SK-N-MC (cell line): ENCODE measurements around the gene ACER2.

ENCODE experiments used
- EZH2 ChIP-seq: fragments of 200-600 bp; sonication (generic); IDR thresholded peaks from one replicate; pipeline ENCODE4 v1.6.1; 2017; ENCODE audit warnings: antibody characterized with exemption
- FOXP2 ChIP-seq: optimal IDR thresholded peaks from 2 replicates; pipeline ENCODE3; 2011; ENCODE audit warnings: mild to moderate bottlenecking, moderate library complexity; ENCODE audit not compliant: insufficient read depth; ENCODE audit errors: extremely low read length, control extremely low read depth
- POLR2AphosphoS5 ChIP-seq: IDR thresholded peaks from 2 replicates; pipeline ENCODE4 v1.6.1; 2012; ENCODE audit warnings: mild to moderate bottlenecking, low read depth, low read length, borderline replicate concordance

- TF ChIP-seq POLR2AphosphoS5 (no peak), EZH2 (no peak), FOXP2 (no peak)
Observed at GRCh38 chr9:19480345-19480744, 71.5 kb downstream of the ACER2 start.
